WTC11 (cell line): ENCODE measurements around the gene TM9SF4. TPM values are rescaled to one million over a fixed set of nuclear protein-coding genes. Genes with fewer than 3 reads are reported as not detected.

ENCODE experiments used
- ATAC-seq: fragments of 200-7000 bp; cut with Tn5 transposase; 2 replicates; pipeline ENCODE4 v1.10.0; 2021; ENCODE audit warnings: mild to moderate bottlenecking, moderate library complexity
- CTCF ChIA-PET: fragments of 300-600 bp; sonication (Branson Sonifier 250); formaldehyde crosslinking; loops from one replicate; lab custom pipeline; 2021; ENCODE audit warnings: antibody characterized with exemption; lab: Charles Lee
- POLR2A ChIA-PET: fragments of 350-600 bp; sonication (Branson Sonifier 250); formaldehyde crosslinking; loops from one replicate; lab custom pipeline; 2021; ENCODE audit warnings: antibody characterized with exemption; lab: Charles Lee
- DNase-seq: peaks from one replicate; pipeline ENCODE4 v3.0.0; 2021; ENCODE audit warnings: low spot score
- H3K27ac Mint-ChIP-seq: 2 replicates; pipeline ENCODE4 v1.8.0; 2021; ENCODE audit warnings: mixed read lengths
- H3K27me3 Mint-ChIP-seq: 2 replicates; pipeline ENCODE4 v1.8.0; 2021; ENCODE audit warnings: low read depth, mild to moderate bottlenecking, moderate library complexity, mixed read lengths
- H3K36me3 Mint-ChIP-seq: 2 replicates; pipeline ENCODE4 v1.8.0; 2021; ENCODE audit warnings: mixed read lengths
- H3K4me1 Mint-ChIP-seq: 2 replicates; pipeline ENCODE4 v1.8.0; 2022; ENCODE audit warnings: mixed read lengths
- H3K4me3 Mint-ChIP-seq: 2 replicates; pipeline ENCODE4 v1.8.0; 2021; ENCODE audit warnings: mild to moderate bottlenecking, moderate library complexity, mixed read lengths
- H3K9me3 Mint-ChIP-seq: 2 replicates; pipeline ENCODE4 v1.8.0; 2021; ENCODE audit warnings: mixed read lengths
- CREM ChIP-seq: sonication (generic); formaldehyde crosslinking; IDR thresholded peaks from 2 replicates; pipeline ENCODE4 v1.8.1; 2022; ENCODE audit warnings: mild to moderate bottlenecking, missing genetic modification reagents, moderate library complexity
- ESRRA ChIP-seq: sonication (generic); formaldehyde crosslinking; IDR thresholded peaks from 2 replicates; pipeline ENCODE4 v1.8.1; 2022; ENCODE audit warnings: mild to moderate bottlenecking, missing genetic modification reagents, borderline replicate concordance
- FOXP1 ChIP-seq: sonication (generic); formaldehyde crosslinking; IDR thresholded peaks from 2 replicates; pipeline ENCODE4 v1.8.0; 2022; ENCODE audit warnings: missing genetic modification reagents, mild to moderate bottlenecking, moderate library complexity, borderline replicate concordance
- KAT7 ChIP-seq: sonication (generic); formaldehyde crosslinking; IDR thresholded peaks from 2 replicates; pipeline ENCODE4 v1.8.1; 2023; ENCODE audit warnings: missing genetic modification reagents, mild to moderate bottlenecking, borderline replicate concordance
- OVOL2 ChIP-seq: fragments of 250-450 bp; sonication (Bioruptor Pico); IDR thresholded peaks from 2 replicates; pipeline ENCODE4 v1.9.0; 2021; ENCODE audit warnings: mild to moderate bottlenecking, borderline replicate concordance
- ZNF219 ChIP-seq: sonication (generic); formaldehyde crosslinking; IDR thresholded peaks from 2 replicates; pipeline ENCODE4 v1.8.0; 2023; ENCODE audit warnings: missing genetic modification reagents, mild to moderate bottlenecking, borderline replicate concordance
- ZNF317 ChIP-seq: sonication (generic); formaldehyde crosslinking; IDR thresholded peaks from 2 replicates; pipeline ENCODE4 v1.8.1; 2023; ENCODE audit warnings: low read depth, mild to moderate bottlenecking, moderate library complexity, missing genetic modification reagents, borderline replicate concordance
- total RNA-seq: library from RNA; stranded (reverse); gene quantifications from 3 replicates; pipeline ENCODE4 v1.2.3, GENCODE V29; 2021
- TF ChIP-seq, protein P1 (sequence below): sonication (generic); formaldehyde crosslinking; IDR thresholded peaks from 2 replicates; pipeline ENCODE4 v1.8.0; 2023; ENCODE audit warnings: mild to moderate bottlenecking, missing genetic modification reagents
- TF ChIP-seq, protein P2 (sequence below): sonication (generic); formaldehyde crosslinking; IDR thresholded peaks from 2 replicates; pipeline ENCODE4 v1.8.1; 2022; ENCODE audit warnings: low read depth, mild to moderate bottlenecking, moderate library complexity, missing genetic modification reagents, borderline replicate concordance
- TF ChIP-seq, protein P3 (sequence below): sonication (generic); formaldehyde crosslinking; IDR thresholded peaks from 2 replicates; pipeline ENCODE4 v1.8.1; 2023; ENCODE audit warnings: mild to moderate bottlenecking, missing genetic modification reagents, borderline replicate concordance
- TF ChIP-seq, protein P4 (sequence below): sonication (generic); formaldehyde crosslinking; IDR thresholded peaks from 2 replicates; pipeline ENCODE4 v1.8.1; 2023; ENCODE audit warnings: mild to moderate bottlenecking, missing genetic modification reagents
- TF ChIP-seq, protein P5 (sequence below): sonication (generic); formaldehyde crosslinking; conservative IDR thresholded peaks from 2 replicates; pipeline ENCODE4 v1.8.1; 2022; ENCODE audit warnings: mild to moderate bottlenecking, missing genetic modification reagents
- TF ChIP-seq, protein P6 (sequence below): sonication (generic); formaldehyde crosslinking; IDR thresholded peaks from 2 replicates; pipeline ENCODE4 v1.8.1; 2023; ENCODE audit warnings: mild to moderate bottlenecking, missing genetic modification reagents, moderate library complexity
- TF ChIP-seq, protein P7 (sequence below): sonication (generic); formaldehyde crosslinking; IDR thresholded peaks from 2 replicates; pipeline ENCODE4 v1.8.0; 2022; ENCODE audit warnings: missing genetic modification reagents

TM9SF4 gene
- total RNA-seq, 1 experiment from 2014 or later, result 44.8 TPM

DNA sequence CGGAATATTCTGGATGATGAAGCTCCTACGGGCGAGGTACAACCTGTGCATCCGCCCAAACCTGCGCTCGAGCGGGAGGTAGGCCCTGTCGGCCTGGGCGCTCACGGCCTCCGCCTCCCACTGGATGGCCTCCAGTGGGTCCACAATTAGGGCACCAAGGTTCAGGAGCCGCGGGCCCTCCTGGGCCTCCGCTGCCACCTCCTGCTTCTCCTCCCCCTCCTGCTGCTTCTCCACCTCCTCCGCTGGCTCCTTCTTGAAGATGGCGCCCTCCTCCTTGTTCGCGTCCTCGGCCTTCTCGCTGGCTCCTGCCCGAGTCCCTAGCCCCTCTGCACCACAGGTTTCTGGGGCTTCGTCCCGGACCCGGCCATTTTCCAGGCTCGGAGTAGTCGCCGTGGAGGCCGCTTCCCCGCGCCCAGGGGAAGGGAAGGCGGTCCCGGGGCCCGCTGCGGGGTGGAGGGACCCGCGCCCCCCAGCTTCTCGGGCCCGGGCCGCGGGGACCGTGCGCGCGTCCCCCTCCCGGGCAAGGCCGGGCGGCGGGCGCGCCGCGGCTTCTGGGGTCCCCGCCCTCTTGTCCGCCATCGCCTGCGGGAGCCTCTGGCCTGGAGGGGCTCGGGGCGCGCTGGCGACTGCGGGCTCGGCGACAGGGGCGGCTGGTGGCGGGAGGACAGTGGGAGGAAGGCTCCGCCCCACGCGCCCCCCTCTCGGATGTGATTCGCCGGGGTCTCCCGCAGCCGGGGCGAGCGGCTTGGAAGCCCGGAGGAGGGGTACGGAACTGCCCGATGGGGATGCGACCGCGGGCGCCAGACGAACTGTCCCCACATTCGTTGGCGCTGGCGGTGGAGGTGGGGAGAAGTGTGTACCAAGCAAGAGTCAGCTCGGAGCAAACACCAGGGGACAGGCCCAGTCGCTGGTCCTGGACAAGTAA, 80.4 kb downstream of the TM9SF4 start (continued):
- TF ChIP-seq, protein P1, sequence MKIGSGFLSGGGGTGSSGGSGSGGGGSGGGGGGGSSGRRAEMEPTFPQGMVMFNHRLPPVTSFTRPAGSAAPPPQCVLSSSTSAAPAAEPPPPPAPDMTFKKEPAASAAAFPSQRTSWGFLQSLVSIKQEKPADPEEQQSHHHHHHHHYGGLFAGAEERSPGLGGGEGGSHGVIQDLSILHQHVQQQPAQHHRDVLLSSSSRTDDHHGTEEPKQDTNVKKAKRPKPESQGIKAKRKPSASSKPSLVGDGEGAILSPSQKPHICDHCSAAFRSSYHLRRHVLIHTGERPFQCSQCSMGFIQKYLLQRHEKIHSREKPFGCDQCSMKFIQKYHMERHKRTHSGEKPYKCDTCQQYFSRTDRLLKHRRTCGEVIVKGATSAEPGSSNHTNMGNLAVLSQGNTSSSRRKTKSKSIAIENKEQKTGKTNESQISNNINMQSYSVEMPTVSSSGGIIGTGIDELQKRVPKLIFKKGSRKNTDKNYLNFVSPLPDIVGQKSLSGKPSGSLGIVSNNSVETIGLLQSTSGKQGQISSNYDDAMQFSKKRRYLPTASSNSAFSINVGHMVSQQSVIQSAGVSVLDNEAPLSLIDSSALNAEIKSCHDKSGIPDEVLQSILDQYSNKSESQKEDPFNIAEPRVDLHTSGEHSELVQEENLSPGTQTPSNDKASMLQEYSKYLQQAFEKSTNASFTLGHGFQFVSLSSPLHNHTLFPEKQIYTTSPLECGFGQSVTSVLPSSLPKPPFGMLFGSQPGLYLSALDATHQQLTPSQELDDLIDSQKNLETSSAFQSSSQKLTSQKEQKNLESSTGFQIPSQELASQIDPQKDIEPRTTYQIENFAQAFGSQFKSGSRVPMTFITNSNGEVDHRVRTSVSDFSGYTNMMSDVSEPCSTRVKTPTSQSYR, result no peak
- TF ChIP-seq, protein P2, sequence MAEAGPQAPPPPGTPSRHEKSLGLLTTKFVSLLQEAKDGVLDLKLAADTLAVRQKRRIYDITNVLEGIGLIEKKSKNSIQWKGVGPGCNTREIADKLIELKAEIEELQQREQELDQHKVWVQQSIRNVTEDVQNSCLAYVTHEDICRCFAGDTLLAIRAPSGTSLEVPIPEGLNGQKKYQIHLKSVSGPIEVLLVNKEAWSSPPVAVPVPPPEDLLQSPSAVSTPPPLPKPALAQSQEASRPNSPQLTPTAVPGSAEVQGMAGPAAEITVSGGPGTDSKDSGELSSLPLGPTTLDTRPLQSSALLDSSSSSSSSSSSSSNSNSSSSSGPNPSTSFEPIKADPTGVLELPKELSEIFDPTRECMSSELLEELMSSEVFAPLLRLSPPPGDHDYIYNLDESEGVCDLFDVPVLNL (CRISPR knock-in tag), result peak; percentile 78; the same call in 1 of the 2 replicates
- TF ChIP-seq CREM (CRISPR knock-in tag) (peak; percentile 66), FOXP1 (CRISPR knock-in tag) (no peak), ESRRA (CRISPR knock-in tag) (peak; percentile 68; the same call in 1 of the 2 replicates), KAT7 (CRISPR knock-in tag) (no peak), ZNF317 (no peak), OVOL2 (no peak)
- TF ChIP-seq, protein P3, sequence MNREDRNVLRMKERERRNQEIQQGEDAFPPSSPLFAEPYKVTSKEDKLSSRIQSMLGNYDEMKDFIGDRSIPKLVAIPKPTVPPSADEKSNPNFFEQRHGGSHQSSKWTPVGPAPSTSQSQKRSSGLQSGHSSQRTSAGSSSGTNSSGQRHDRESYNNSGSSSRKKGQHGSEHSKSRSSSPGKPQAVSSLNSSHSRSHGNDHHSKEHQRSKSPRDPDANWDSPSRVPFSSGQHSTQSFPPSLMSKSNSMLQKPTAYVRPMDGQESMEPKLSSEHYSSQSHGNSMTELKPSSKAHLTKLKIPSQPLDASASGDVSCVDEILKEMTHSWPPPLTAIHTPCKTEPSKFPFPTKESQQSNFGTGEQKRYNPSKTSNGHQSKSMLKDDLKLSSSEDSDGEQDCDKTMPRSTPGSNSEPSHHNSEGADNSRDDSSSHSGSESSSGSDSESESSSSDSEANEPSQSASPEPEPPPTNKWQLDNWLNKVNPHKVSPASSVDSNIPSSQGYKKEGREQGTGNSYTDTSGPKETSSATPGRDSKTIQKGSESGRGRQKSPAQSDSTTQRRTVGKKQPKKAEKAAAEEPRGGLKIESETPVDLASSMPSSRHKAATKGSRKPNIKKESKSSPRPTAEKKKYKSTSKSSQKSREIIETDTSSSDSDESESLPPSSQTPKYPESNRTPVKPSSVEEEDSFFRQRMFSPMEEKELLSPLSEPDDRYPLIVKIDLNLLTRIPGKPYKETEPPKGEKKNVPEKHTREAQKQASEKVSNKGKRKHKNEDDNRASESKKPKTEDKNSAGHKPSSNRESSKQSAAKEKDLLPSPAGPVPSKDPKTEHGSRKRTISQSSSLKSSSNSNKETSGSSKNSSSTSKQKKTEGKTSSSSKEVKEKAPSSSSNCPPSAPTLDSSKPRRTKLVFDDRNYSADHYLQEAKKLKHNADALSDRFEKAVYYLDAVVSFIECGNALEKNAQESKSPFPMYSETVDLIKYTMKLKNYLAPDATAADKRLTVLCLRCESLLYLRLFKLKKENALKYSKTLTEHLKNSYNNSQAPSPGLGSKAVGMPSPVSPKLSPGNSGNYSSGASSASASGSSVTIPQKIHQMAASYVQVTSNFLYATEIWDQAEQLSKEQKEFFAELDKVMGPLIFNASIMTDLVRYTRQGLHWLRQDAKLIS (CRISPR knock-in tag), result no peak
- TF ChIP-seq, protein P4, sequence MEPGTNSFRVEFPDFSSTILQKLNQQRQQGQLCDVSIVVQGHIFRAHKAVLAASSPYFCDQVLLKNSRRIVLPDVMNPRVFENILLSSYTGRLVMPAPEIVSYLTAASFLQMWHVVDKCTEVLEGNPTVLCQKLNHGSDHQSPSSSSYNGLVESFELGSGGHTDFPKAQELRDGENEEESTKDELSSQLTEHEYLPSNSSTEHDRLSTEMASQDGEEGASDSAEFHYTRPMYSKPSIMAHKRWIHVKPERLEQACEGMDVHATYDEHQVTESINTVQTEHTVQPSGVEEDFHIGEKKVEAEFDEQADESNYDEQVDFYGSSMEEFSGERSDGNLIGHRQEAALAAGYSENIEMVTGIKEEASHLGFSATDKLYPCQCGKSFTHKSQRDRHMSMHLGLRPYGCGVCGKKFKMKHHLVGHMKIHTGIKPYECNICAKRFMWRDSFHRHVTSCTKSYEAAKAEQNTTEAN (CRISPR knock-in tag), result no peak
- TF ChIP-seq, protein P5, sequence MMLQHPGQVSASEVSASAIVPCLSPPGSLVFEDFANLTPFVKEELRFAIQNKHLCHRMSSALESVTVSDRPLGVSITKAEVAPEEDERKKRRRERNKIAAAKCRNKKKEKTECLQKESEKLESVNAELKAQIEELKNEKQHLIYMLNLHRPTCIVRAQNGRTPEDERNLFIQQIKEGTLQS, result no peak

DNA sequence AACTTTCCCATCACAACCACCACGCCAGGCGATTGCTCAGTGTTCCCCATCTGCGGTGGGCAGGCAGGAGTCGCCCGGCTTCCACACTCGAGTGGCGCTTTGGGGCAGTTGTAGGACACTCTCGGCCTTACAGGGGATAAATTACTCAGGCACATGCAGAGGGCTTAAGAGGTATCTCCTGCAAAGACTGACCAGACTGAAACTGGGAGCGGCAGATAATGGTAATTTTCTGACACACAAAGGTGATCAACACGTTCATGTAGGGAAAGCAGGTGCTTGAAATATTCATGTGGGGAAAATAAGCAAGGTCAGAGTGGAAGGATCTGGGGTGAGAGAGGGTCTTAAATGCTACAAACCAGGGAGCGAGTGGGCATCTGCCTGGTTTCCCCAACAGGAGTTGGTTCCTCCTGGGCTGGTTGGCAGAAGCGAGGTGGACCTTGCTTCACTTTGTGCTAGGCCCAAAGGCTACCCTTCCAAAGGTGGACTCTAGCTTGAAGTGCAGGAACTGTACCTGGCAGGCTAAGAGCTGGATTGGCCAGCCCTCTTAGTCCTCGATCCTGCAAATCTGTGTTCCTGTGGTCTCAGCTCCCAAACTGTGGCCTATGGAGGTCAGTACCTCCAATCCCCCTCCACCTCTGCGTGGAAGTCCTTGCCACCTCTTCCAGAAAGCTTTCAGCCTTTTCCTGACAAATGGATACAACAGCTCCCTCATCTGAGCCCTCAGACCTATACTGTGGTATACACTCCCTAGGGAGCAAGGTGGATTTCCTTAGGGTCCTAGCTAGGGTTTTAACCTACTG, 81.3 kb downstream of the TM9SF4 start:
- H3K36me3 Mint-ChIP-seq, result peaks cover 11% of the 10 kb centered on the region
- peaks cover 20% of the 10 kb centered on the region for H3K4me1 Mint-ChIP-seq
- ChIA-PET CTCF (interaction anchor here (0.6 to 1.7 kb wide), 2 partner anchors 147 to 344 kb away, joined by 3 read pairs; no protein-coding TSS in a partner anchor), POLR2A (no interaction called here)
- H3K4me3 Mint-ChIP-seq, result peak overlapping the region; percentile 75
- DNase-seq (no peak), ATAC-seq (peak; percentile 37)
- H3K9me3 Mint-ChIP-seq, result no peaks in the 10 kb centered on the region
- H3K27ac Mint-ChIP-seq, result no peak overlapping the region; the same call in 1 of the 2 replicates
- TF ChIP-seq, protein P6, sequence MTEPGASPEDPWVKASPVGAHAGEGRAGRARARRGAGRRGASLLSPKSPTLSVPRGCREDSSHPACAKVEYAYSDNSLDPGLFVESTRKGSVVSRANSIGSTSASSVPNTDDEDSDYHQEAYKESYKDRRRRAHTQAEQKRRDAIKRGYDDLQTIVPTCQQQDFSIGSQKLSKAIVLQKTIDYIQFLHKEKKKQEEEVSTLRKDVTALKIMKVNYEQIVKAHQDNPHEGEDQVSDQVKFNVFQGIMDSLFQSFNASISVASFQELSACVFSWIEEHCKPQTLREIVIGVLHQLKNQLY (CRISPR knock-in tag), result 0 out of 2 replicates have a peak, but pooled peaks have one; percentile 4
- TF ChIP-seq, protein P7, sequence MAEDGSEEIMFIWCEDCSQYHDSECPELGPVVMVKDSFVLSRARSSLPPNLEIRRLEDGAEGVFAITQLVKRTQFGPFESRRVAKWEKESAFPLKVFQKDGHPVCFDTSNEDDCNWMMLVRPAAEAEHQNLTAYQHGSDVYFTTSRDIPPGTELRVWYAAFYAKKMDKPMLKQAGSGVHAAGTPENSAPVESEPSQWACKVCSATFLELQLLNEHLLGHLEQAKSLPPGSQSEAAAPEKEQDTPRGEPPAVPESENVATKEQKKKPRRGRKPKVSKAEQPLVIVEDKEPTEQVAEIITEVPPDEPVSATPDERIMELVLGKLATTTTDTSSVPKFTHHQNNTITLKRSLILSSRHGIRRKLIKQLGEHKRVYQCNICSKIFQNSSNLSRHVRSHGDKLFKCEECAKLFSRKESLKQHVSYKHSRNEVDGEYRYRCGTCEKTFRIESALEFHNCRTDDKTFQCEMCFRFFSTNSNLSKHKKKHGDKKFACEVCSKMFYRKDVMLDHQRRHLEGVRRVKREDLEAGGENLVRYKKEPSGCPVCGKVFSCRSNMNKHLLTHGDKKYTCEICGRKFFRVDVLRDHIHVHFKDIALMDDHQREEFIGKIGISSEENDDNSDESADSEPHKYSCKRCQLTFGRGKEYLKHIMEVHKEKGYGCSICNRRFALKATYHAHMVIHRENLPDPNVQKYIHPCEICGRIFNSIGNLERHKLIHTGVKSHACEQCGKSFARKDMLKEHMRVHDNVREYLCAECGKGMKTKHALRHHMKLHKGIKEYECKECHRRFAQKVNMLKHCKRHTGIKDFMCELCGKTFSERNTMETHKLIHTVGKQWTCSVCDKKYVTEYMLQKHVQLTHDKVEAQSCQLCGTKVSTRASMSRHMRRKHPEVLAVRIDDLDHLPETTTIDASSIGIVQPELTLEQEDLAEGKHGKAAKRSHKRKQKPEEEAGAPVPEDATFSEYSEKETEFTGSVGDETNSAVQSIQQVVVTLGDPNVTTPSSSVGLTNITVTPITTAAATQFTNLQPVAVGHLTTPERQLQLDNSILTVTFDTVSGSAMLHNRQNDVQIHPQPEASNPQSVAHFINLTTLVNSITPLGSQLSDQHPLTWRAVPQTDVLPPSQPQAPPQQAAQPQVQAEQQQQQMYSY (CRISPR knock-in tag), result peak; percentile 98
- no peak for TF ChIP-seq ZNF219
- H3K27me3 Mint-ChIP-seq, result no peaks in the 10 kb centered on the region; the same call in 1 of the 2 replicates
